Ectodermal cell (in vitro differentiated cells): ENCODE results near the gene TXNDC15.
"Not testable (repeated sequence)": the region's sequence is repeated elsewhere in the genome, so short reads cannot be mapped to it uniquely, and the experiment has no call there.

Source experiments
- H3K27ac ChIP-seq: 2 replicates; pipeline ENCODE4 v1.7.0; 2013; ENCODE audit warnings: mild to moderate bottlenecking, low read depth, low read length; ENCODE audit not compliant: insufficient read depth, poor library complexity, severe bottlenecking
- H3K27me3 ChIP-seq: 2 replicates; pipeline ENCODE4 v1.7.0; 2013; ENCODE audit warnings: mild to moderate bottlenecking, low read length; ENCODE audit not compliant: insufficient read depth, control insufficient read depth, poor library complexity, severe bottlenecking
- H3K36me3 ChIP-seq: one replicate; pipeline ENCODE4 v1.7.0; 2013; ENCODE audit warnings: low read length; ENCODE audit not compliant: control insufficient read depth, insufficient read depth
- H3K4me1 ChIP-seq: one replicate; pipeline ENCODE4 v1.7.0; 2013; ENCODE audit warnings: low read length; ENCODE audit not compliant: control insufficient read depth, insufficient read depth
- H3K4me3 ChIP-seq: 2 replicates; pipeline ENCODE4 v1.7.0; 2013; ENCODE audit warnings: low read depth, low read length, control low read depth; ENCODE audit not compliant: insufficient read depth
- H3K9me3 ChIP-seq: 2 replicates; pipeline ENCODE4 v1.7.0; 2013; ENCODE audit warnings: mild to moderate bottlenecking, low read length, moderate library complexity; ENCODE audit not compliant: control insufficient read depth
- WGBS, 2 experiments: methylation state at CpG; one replicate each; pipeline ENCODE4 v1.1.7; 2013; ENCODE audit warnings: missing lambda C conversion rate in 2 of 2; 5-methylcytosine and 5-hydroxymethylcytosine counted together

Gene TXNDC15

DNA sequence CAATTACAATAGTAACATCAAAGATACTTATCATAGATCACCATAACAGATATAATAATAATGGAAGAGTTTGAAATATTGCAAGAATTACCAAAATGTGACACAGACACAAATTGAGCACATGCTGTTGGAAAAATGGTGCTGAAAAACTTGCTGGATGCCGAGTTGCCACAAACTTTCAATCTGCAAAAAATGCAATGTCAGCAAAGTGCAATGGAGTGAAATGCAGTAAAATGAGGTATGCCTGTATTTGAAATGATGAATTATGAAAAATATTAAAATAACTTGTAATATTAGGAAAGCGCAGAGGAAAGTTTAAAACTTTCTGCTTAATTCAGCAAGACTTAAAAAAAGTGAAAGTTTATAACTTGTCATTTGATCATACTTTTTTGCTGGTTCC lies 18.8 kb downstream of the TXNDC15 start:
- no peaks in the 10 kb centered on the region for H3K9me3 ChIP-seq
- no peaks in the 10 kb centered on the region for H3K4me1 ChIP-seq
- H3K4me3 ChIP-seq = no peak overlapping the region
- no peak overlapping the region for H3K27ac ChIP-seq
- 95 to 98% methylated on average over 2 of the region's 2 CpGs for WGBS, 2 experiments
- H3K36me3 ChIP-seq = no peaks in the 10 kb centered on the region
- H3K27me3 ChIP-seq = no peaks in the 10 kb centered on the region

DNA sequence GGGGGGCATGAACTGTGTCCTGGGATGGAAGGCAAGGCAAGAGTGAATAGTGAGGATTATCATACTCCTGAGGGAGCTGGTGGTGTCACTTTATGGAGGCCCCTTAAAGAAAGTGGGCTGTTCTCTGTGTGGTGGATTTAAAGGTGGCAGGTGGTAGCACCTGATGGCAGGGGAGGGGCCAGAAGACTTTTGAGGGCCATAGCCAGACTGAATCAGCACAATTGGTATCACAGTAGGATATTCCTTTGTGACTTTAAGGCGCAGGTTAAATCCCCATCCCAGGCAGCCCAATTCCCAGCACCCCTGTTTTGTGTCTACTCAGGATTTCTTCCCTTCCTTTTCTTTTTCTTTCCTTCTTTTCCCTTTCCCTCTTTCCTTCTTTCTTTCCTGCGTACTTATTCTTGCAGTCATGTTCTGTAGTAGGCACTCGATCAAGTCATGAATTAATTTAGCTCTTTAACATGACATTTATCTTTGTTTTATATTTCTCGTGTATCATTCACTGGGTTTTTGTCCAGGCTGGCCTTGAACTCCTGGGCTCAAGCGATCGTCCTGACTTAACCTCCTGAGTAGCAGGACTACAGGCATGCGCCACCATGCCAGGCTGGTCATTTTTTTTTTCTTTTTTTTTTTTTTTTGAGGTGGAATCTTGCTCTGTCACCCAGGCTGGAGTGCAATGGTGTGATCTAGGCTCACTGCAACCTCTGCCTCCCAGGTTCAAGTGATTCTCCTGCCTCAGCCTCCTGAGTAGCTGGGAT lies 19.8 kb downstream of the TXNDC15 start:
- 95% methylated on average over 7 of the region's 7 CpGs for WGBS, 2 experiments

DNA sequence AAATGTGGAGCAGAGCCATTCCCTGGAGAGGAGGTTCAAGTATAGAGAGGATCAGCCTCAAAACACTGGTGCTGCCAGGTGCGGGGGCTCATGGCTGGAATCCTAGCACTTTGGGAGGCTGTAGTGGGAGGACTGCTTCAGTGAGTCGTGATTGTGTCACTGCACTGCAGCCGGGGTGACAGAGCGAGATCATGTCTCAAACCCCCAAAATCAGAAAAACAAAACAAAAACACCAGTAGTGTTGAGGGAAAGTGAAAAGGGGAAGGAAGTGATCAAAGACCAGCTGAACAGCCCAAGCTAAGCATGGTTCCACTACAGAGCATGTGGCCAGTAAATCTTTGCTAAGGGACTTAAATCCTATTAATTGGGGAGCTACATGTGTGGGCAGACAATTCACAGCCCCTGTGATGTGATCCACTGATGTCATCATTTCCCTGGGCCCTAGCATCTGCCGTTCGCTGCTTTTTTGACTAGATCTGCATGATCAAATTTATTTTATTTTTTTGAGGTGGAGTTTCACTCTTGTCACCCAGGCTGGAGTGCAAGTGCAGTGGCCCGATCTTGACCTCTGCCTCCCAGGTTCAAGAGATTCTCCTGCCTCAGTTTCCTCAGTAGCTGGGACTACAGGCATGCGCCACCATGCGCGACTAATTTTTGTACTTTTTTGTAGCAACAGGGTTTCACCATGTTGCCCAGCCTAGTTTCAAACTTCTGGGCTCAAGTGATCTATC lies 28.1 kb downstream of the TXNDC15 start:
- H3K4me3 ChIP-seq = no peak overlapping the region
- H3K27ac ChIP-seq = no peak overlapping the region
- no peaks in the 10 kb centered on the region for H3K36me3 ChIP-seq
- H3K9me3 ChIP-seq = no peaks in the 10 kb centered on the region
- H3K27me3 ChIP-seq = no peaks in the 10 kb centered on the region
- H3K4me1 ChIP-seq = no peaks in the 10 kb centered on the region
- WGBS, 2 experiments = 89 to 93% methylated on average over 8 to 10 of the region's 10 CpGs

More for the DNA sequence above, 19.8 kb downstream of the TXNDC15 start:
- Histone ChIP-seq H3K36me3 (no peaks in the 10 kb centered on the region), H3K9me3 (no peaks in the 10 kb centered on the region), H3K4me1 (no peaks in the 10 kb centered on the region), H3K4me3 (no peak overlapping the region), H3K27ac (no peak overlapping the region), H3K27me3 (no peaks in the 10 kb centered on the region)

DNA sequence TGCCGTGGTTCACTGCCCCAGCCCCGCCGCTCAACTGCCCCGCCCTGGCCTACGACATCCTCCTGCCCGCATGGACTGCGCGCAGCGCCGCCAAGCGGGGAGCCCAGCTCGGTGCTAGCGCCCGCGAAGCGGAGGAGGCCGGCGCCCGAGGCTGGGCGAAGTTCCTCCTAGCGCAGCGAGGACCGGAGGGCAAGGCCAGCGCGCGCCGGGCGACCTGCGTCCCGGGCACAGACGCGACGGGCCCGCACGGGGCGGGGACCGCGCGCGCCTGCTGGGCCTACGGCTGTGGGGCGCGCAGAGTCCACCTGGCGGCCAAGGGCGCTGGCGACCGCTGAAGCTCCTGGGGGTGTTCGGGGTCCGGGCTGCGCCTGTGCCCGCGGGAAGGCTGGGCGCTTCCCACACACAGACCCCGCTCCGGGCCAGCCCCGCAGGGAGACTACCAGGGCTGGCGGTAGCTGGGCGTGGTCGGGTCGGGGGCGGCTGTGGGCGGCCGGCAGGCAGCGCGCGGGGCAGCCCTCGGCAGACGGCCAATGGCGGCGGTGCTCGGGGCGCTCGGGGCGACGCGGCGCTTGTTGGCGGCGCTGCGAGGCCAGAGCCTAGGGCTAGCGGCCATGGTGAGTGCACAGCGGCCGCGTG lies 30.6 kb downstream of the TXNDC15 start, which contains the start of gene PCBD2:
PCBD2 (plus strand) TSS at position 522 of the 636 bp plus-strand sequence; CDS start at position 531, 9 bp downstream.
- peak within 1 kb of the TSS; percentile 76 for H3K27ac ChIP-seq
- H3K4me1 ChIP-seq = no peaks in the 10 kb centered on the region
- H3K9me3 ChIP-seq = no peaks in the 10 kb centered on the region
- no peaks in the 10 kb centered on the region for H3K36me3 ChIP-seq
- H3K27me3 ChIP-seq = no peaks in the 10 kb centered on the region
- WGBS, 2 experiments = 0% methylated on average over 84 of the region's 84 CpGs
- peak within 1 kb of the TSS; percentile 71 for H3K4me3 ChIP-seq

DNA sequence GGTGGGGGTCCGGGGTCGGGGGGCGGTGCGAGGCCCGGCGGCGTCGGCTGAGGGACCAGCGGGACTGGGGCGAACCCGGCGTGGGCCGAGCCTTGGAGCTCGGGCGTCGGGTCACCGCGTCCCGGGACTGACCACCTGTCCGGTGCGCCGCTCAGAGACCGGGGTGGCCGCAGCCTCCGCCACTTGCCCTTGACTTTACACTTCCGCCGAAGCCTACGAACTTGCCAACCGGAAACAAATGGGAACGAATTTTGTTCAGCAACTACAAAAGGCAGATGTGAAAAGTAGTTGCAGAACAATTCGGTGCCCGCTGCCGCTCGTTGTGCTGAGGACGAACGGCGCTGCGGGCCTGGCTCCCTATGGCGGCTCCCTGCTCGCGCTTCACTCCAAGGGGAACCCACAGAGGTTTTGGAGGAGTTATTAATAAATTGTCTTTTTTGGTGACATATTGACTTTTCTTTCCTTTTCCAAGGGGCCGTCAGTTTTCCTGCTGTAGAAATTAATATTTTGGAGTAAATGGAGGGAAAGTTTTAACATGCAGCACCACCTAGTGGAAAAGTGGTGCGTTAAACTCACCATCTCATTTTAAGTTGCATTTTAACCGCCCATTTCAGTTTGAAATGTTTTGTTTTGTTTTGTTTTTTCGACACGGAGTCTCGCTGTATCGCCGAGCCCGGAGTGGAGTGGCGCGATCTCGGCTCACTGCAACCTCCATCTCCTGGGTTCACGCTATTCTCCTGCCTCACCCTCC lies 31.2 kb downstream of the TXNDC15 start:
- Histone ChIP-seq H3K27me3 (no peaks in the 10 kb centered on the region), H3K9me3 (no peaks in the 10 kb centered on the region), H3K4me3 (peak overlapping the region; percentile 71), H3K27ac (peak overlapping the region; percentile 76), H3K4me1 (no peaks in the 10 kb centered on the region), H3K36me3 (no peaks in the 10 kb centered on the region)
- WGBS, 2 experiments = 1% methylated on average over 53 to 54 of the region's 54 CpGs

DNA sequence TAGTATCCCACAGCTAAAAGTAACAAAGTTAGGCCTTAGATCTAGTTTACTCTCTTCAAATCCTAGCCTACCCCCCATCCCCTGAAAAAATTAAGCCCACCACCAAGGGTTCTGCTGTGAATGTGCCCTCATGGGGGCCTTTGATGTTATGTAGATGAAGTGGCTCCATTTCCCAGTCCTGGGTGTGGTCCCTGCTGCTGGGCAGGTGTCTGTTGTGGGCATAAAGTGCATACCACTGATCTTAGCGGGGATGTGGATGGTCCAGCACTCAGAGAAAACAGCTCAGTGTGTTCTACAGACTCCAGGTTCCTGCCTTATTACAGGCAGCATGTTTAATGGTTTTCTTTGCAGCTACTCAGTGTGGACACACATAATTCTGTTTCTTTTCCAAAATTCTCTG lies 32.6 kb downstream of the TXNDC15 start:
- whole genome bisulfite sequencing, 2 experiments = 87 to 88% methylated on average over 1 of the region's 1 CpG
- no peaks in the 10 kb centered on the region for H3K9me3 ChIP-seq
- no peaks in the 10 kb centered on the region for H3K4me1 ChIP-seq
- H3K4me3 ChIP-seq = no peak overlapping the region
- H3K36me3 ChIP-seq = no peaks in the 10 kb centered on the region
- no peak overlapping the region for H3K27ac ChIP-seq
- no peaks in the 10 kb centered on the region for H3K27me3 ChIP-seq

DNA sequence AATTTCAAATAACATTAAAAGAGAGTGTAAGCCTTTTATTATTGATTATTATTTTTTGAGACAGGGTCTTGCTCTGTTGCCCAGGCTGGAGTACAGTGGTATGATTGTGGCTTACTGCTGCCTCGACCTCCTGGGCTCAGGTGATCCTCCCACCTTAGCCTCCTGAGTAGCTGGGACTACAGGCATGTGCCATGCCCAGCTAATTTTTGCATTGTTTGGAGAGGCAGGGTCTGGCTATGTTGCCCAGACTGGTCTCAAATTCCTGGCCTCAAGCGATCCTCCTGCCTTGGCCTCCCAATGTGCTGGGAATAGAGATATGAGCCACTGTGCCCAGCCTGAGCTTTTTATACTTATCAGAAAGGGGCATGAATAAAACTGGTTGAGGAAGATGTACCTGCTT lies 36.6 kb downstream of the TXNDC15 start:
- not testable (repeated sequence) for H3K36me3 ChIP-seq, H3K27me3 ChIP-seq, H3K4me3 ChIP-seq, H3K27ac ChIP-seq, H3K9me3 ChIP-seq, H3K4me1 ChIP-seq
- WGBS, 2 experiments = 87 to 93% methylated on average over 2 of the region's 2 CpGs

DNA sequence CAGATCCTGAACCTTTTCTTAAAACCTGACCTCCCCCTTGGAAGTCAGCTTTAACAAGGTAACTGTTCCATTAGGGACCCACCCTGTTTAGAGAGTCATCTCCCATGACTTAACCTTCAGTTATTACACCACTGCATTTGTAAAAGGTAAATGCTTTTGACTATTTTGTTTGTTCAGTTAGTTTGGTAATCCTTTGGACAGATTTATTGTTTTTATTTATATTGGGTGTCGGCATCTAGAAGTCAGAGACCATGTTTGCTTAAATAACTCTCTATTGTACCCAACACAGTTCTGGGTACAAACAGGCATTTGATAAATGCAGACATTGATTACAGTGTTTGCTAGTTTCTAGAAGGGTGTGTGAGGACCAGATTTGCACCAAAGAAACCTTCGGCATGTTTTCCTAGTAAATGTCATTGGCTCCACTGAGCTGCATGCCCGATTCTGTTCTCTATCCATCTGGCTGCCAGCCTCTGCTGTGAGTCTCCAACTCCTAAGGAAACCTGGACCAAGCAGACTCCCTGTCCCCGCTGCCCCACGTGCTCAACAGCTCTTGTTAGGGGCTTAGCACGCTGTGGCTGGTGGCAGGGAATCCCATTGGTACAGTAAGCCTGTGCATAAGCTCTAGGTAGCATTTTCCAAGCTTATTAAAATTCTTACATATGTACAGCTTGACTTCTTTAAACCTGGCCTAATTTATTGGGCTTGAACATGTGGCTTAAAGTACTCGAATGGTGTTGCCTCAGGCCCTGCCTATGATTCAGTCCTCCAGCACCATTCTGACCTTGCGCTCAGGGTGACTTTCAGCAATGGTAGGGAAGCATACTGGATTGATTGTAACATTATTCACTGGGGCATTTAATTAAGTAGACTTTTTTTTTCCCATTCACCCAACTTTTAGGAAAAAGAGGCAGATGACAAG lies 37.4 kb downstream of the TXNDC15 start:
- Histone ChIP-seq H3K27me3 (no peaks in the 10 kb centered on the region), H3K36me3 (no peaks in the 10 kb centered on the region), H3K27ac (no peak overlapping the region), H3K4me1 (no peaks in the 10 kb centered on the region), H3K4me3 (no peak overlapping the region), H3K9me3 (no peaks in the 10 kb centered on the region)
- 87 to 92% methylated on average over 8 of the region's 8 CpGs for WGBS, 2 experiments

DNA sequence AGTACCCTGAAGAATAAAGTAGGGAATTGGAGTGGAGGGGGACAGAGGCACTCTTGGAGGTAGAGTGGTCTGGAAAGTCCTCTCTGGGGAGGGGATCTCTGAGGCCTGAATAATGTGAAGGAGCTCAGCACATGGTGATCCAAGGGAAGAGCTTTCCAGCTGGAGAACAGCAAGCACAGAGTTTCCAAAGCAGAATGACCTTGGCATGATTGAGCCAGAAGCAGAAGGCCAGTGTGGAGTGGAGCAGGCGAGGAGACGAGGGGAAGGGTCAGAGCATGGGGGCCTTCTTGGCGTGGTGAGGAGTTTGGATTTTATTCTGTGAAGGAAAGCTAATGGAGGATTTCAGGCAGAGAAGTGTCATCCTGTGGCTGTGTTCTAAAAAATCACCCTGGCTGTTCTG lies 39.1 kb downstream of the TXNDC15 start:
- Histone ChIP-seq H3K27me3 (no peaks in the 10 kb centered on the region), H3K27ac (no peak overlapping the region), H3K36me3 (no peaks in the 10 kb centered on the region), H3K4me1 (no peaks in the 10 kb centered on the region), H3K9me3 (no peaks in the 10 kb centered on the region), H3K4me3 (no peak overlapping the region)
- WGBS, 2 experiments = 91 to 93% methylated on average over 3 of the region's 3 CpGs
